IMR-90 (cell line): ENCODE measurements around the gene PPP1R2. TPM values are rescaled to one million over a fixed set of nuclear protein-coding genes. Genes with fewer than 3 reads are reported as not detected.

Experiments used
- ATAC-seq: fragments of 200-7000 bp; cut with Tn5 transposase; 2 replicates; pipeline ENCODE4 v1.9.1; 2020; ENCODE audit warnings: low read depth, mild to moderate bottlenecking, moderate library complexity
- BruUV-seq: library from RNA; stranded (reverse); fragments of 400-500 nt; replicated peaks from 2 replicates; lab custom pipeline; 2021; lab: Mats Ljungman, UMichigan
- CTCF ChIA-PET: fragments of 300-600 bp; formaldehyde crosslinking; extraction: SDS; loops from one replicate; lab custom pipeline; 2021; ENCODE audit warnings: antibody characterized with exemption; lab: Yijun Ruan, JAX
- POLR2A ChIA-PET: fragments of 300-600 bp; sonication (Branson Sonifier 250); formaldehyde crosslinking; loops from one replicate; lab custom pipeline; 2022; ENCODE audit warnings: antibody characterized with exemption; ENCODE audit not compliant: unreplicated experiment; lab: Charles Lee
- DNase-seq: peaks from one replicate; pipeline ENCODE4 v3.0.0; 2013
- H2AFZ ChIP-seq: replicated peaks from 2 replicates; pipeline ENCODE3; 2013; ENCODE audit warnings: low read length, mild to moderate bottlenecking; ENCODE audit not compliant: poor library complexity
- H2AK5ac ChIP-seq: 2 replicates; pipeline ENCODE4 v1.6.1; 2013; ENCODE audit warnings: low read depth, low read length, inconsistent platforms
- H2AK9ac ChIP-seq: replicated peaks from 2 replicates; pipeline ENCODE3; 2013; ENCODE audit warnings: mild to moderate bottlenecking, low read depth, low read length, moderate library complexity; ENCODE audit not compliant: poor library complexity
- H2BK120ac ChIP-seq: 2 replicates; pipeline ENCODE4 v1.6.1; 2013; ENCODE audit warnings: low read depth, low read length, inconsistent platforms
- H2BK15ac ChIP-seq: 3 replicates; pipeline ENCODE4 v1.6.1; 2013; ENCODE audit warnings: low read depth, low read length, inconsistent platforms
- H2BK20ac ChIP-seq: 2 replicates; pipeline ENCODE4 v1.6.1; 2013; ENCODE audit warnings: low read depth, mild to moderate bottlenecking, inconsistent platforms, low read length, moderate library complexity
- H2BK5ac ChIP-seq: 2 replicates; pipeline ENCODE4 v1.6.1; 2013; ENCODE audit warnings: mild to moderate bottlenecking, low read depth, low read length, inconsistent platforms; ENCODE audit not compliant: poor library complexity, severe bottlenecking
- H3K14ac ChIP-seq: replicated peaks from 2 replicates; pipeline ENCODE4 v1.6.1; 2013; ENCODE audit warnings: low read depth, low read length, inconsistent platforms
- H3K18ac ChIP-seq: 2 replicates; pipeline ENCODE4 v1.6.1; 2013; ENCODE audit warnings: low read depth, low read length, control low read depth
- H3K23ac ChIP-seq: 2 replicates; pipeline ENCODE4 v1.6.1; 2013; ENCODE audit warnings: low read depth, low read length, inconsistent platforms
- H3K27ac ChIP-seq: 2 replicates; pipeline ENCODE4 v1.5.1; 2013; ENCODE audit warnings: mild to moderate bottlenecking, control low read depth, low read length; ENCODE audit not compliant: insufficient read depth
- H3K27me3 ChIP-seq: 2 replicates; pipeline ENCODE4 v1.6.1; 2013; ENCODE audit warnings: low read length; ENCODE audit not compliant: control insufficient read depth, insufficient read depth
- H3K36me3 ChIP-seq: 2 replicates; pipeline ENCODE4 v1.6.1; 2013; ENCODE audit warnings: low read length, mixed read lengths; ENCODE audit not compliant: control insufficient read depth, insufficient read depth
- H3K4ac ChIP-seq: 2 replicates; pipeline ENCODE4 v1.6.1; 2013; ENCODE audit warnings: low read depth, low read length, inconsistent platforms
- H3K4me1 ChIP-seq: 2 replicates; pipeline ENCODE4 v1.6.1; 2013; ENCODE audit warnings: low read length, mixed read lengths; ENCODE audit not compliant: control insufficient read depth, insufficient read depth
- H3K4me2 ChIP-seq: 2 replicates; pipeline ENCODE4 v1.6.1; 2013; ENCODE audit warnings: low read depth, mild to moderate bottlenecking, control low read depth, low read length, moderate library complexity
- H3K4me3 ChIP-seq: 2 replicates; pipeline ENCODE4 v1.5.1; 2013; ENCODE audit warnings: low read depth, mild to moderate bottlenecking, control low read depth, low read length, moderate library complexity; ENCODE audit not compliant: insufficient read depth
- H3K56ac ChIP-seq: 2 replicates; pipeline ENCODE4 v1.6.1; 2013; ENCODE audit warnings: low read length, inconsistent platforms; ENCODE audit not compliant: insufficient read depth; ENCODE audit errors: extremely low read depth
- H3K79me1 ChIP-seq, 2 experiments: 2 replicates each; pipeline ENCODE4 v1.6.1; 2013; ENCODE audit warnings: low read length in 2 of 2, inconsistent platforms in 1 of 2, low read depth in 1 of 2
- H3K9ac ChIP-seq: 2 replicates; pipeline ENCODE4 v1.6.1; 2013; ENCODE audit warnings: low read depth, low read length, control low read depth
- H3K9me1 ChIP-seq: 2 replicates; pipeline ENCODE4 v1.6.1; 2013; ENCODE audit warnings: low read length, inconsistent platforms; ENCODE audit not compliant: insufficient read depth
- H3K9me3 ChIP-seq: 2 replicates; pipeline ENCODE4 v1.6.1; 2013; ENCODE audit warnings: low read length; ENCODE audit not compliant: control insufficient read depth, insufficient read depth
- H4K20me1 ChIP-seq: 2 replicates; pipeline ENCODE4 v1.6.1; 2013; ENCODE audit warnings: low read length, inconsistent platforms; ENCODE audit not compliant: insufficient read depth
- H4K5ac ChIP-seq: 2 replicates; pipeline ENCODE4 v1.6.1; 2013; ENCODE audit warnings: mild to moderate bottlenecking, low read depth, low read length, control low read depth
- H4K8ac ChIP-seq, 2 experiments: 2 replicates each; pipeline ENCODE4 v1.6.1; 2013; ENCODE audit warnings: low read depth in 2 of 2, low read length in 2 of 2, control low read depth in 1 of 2, inconsistent platforms in 1 of 2
- H4K91ac ChIP-seq: 2 replicates; pipeline ENCODE4 v1.6.1; 2013; ENCODE audit warnings: low read depth, low read length, inconsistent platforms; ENCODE audit not compliant: insufficient read depth
- BHLHE40 ChIP-seq: fragments of 150-350 bp; IDR thresholded peaks from 2 replicates; pipeline ENCODE4 v1.6.1; 2016; ENCODE audit warnings: mild to moderate bottlenecking, low read depth, low read length
- CEBPB ChIP-seq: IDR thresholded peaks from 2 replicates; pipeline ENCODE4 v1.6.1; 2012; ENCODE audit warnings: low read depth, low read length, improper control_type of control experiment
- CHD1 ChIP-seq: IDR thresholded peaks from 2 replicates; pipeline ENCODE4 v1.6.1; 2012; ENCODE audit warnings: low read depth, low read length, improper control_type of control experiment
- ELK1 ChIP-seq: fragments of 150-350 bp; IDR thresholded peaks from 2 replicates; pipeline ENCODE4 v1.6.1; 2016; ENCODE audit warnings: low read depth, mild to moderate bottlenecking, low read length, moderate library complexity, borderline replicate concordance
- MAFK ChIP-seq: IDR thresholded peaks from 2 replicates; pipeline ENCODE4 v1.6.1; 2012; ENCODE audit warnings: low read depth, low read length, improper control_type of control experiment
- MAZ ChIP-seq: IDR thresholded peaks from 2 replicates; pipeline ENCODE4 v1.6.1; 2012; ENCODE audit warnings: low read depth, mild to moderate bottlenecking, low read length, improper control_type of control experiment, moderate library complexity, borderline replicate concordance
- MXI1 ChIP-seq: IDR thresholded peaks from 2 replicates; pipeline ENCODE4 v1.6.1; 2012; ENCODE audit warnings: low read depth, mild to moderate bottlenecking, low read length, moderate library complexity, borderline replicate concordance
- NFE2L2 ChIP-seq: fragments of 150-350 bp; IDR thresholded peaks from 2 replicates; pipeline ENCODE4 v1.6.1; 2016; ENCODE audit warnings: low read depth, mild to moderate bottlenecking, low read length
- POLR2A ChIP-seq: IDR thresholded peaks from 2 replicates; pipeline ENCODE4 v1.6.1; 2012; ENCODE audit warnings: mild to moderate bottlenecking, low read depth, low read length
- RAD21 ChIP-seq: IDR thresholded peaks from 2 replicates; pipeline ENCODE4 v1.6.1; 2012; ENCODE audit warnings: low read length, improper control_type of control experiment
- RCOR1 ChIP-seq: IDR thresholded peaks from 2 replicates; pipeline ENCODE4 v1.6.1; 2012; ENCODE audit warnings: mild to moderate bottlenecking, low read length, improper control_type of control experiment; ENCODE audit not compliant: insufficient replicate concordance
- RFX5 ChIP-seq: IDR thresholded peaks from 2 replicates; pipeline ENCODE4 v1.8.0; 2012; ENCODE audit warnings: low read depth, mild to moderate bottlenecking, low read length, moderate library complexity
- SMC3 ChIP-seq: fragments of 150-350 bp; IDR thresholded peaks from 2 replicates; pipeline ENCODE4 v1.6.1; 2016; ENCODE audit warnings: low read depth, mild to moderate bottlenecking, antibody characterized with exemption, low read length, moderate library complexity
- USF2 ChIP-seq: fragments of 150-350 bp; IDR thresholded peaks from 2 replicates; pipeline ENCODE4 v1.6.1; 2017; ENCODE audit warnings: mild to moderate bottlenecking, antibody characterized with exemption, low read length, low read depth
- WGBS, 2 experiments: methylation state at CpG; one replicate each; pipeline versions ENCODE4 v1.1.5 to v1.1.7; 2013; ENCODE audit warnings: missing lambda C conversion rate in 2 of 2; ENCODE audit not compliant: insufficient read length in 1 of 2; ENCODE audit errors: extremely low coverage in 2 of 2; 5-methylcytosine and 5-hydroxymethylcytosine counted together
- dilution Hi-C: fragments of 300-500 bp; cut with HindIII; formaldehyde crosslinking; loops from one replicate; pipeline ENCODE4 v1.14.3; 2018; ENCODE audit warnings: low sequenced_read_pairs; ENCODE audit not compliant: unreplicated experiment
- in situ Hi-C: fragments of 300-500 bp; cut with MboI; formaldehyde crosslinking; loops from 3 replicates; pipeline ENCODE4 v1.14.3; 2019; ENCODE audit warnings: low sequenced_read_pairs, inconsistent platforms, mixed read lengths
- intact Hi-C: fragments of 100-400 bp; cut with micrococcal nuclease; formaldehyde crosslinking; loops from 2 replicates; pipeline ENCODE4 v1.10.0; 2022
- polyA plus RNA-seq, 3 experiments: library from polyadenylated mRNA; depleted of rRNA; stranded (reverse); fragments of >200 nt; gene quantifications; 2 replicates each; pipeline ENCODE4 v1.2.3, GENCODE V29; 2012; ENCODE audit warnings: low replicate concordance in 1 of 3
- total RNA-seq: library from RNA; depleted of rRNA; stranded (reverse); fragments of >200 nt; gene quantifications from 2 replicates; pipeline ENCODE4 v1.2.3, GENCODE V29; 2012
- TF ChIP-seq, protein P1 (sequence below): conservative IDR thresholded peaks from 2 replicates; pipeline ENCODE4 v1.5.1; 2012; ENCODE audit warnings: mild to moderate bottlenecking, low read depth, low read length, improper control_type of control experiment

PPP1R2 gene
- total and polyA plus RNA-seq, 2 of the 4 experiments (the other 2 are of a cell fraction): 9.2 to 36.0 TPM

DNA sequence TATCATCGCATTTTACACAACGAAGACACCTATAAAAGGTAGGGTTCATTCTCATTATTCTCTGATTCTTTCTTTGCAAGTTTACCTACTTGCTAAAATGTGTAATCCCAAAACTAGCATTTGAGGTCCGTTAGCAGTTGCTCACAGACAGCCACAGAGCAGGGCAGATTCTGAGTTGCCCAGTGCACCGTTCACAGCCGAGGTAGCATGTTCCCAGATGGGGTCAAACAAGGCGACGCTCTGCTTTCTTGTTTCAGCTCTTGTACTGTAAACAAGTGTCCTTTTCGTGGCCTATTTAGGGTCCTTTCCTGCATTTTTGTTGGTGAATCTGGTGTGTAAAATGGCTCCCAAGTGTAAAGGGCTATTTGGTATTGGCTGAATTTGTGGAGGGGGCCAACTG is 3.1 kb downstream of the PPP1R2 start:
- no peak overlapping the region for H4K91ac ChIP-seq
- TF ChIP-seq CEBPB: no peak
- no peak for TF ChIP-seq USF2
- TF ChIP-seq MXI1: no peak
- no peak for TF ChIP-seq RFX5
- TF ChIP-seq SMC3: no peak
- no peak for TF ChIP-seq POLR2A
- TF ChIP-seq RCOR1: no peak
- TF ChIP-seq RAD21: no peak
- TF ChIP-seq MAZ: no peak
- no peak for TF ChIP-seq ELK1
- TF ChIP-seq NFE2L2: no peak
- TF ChIP-seq, protein P1, sequence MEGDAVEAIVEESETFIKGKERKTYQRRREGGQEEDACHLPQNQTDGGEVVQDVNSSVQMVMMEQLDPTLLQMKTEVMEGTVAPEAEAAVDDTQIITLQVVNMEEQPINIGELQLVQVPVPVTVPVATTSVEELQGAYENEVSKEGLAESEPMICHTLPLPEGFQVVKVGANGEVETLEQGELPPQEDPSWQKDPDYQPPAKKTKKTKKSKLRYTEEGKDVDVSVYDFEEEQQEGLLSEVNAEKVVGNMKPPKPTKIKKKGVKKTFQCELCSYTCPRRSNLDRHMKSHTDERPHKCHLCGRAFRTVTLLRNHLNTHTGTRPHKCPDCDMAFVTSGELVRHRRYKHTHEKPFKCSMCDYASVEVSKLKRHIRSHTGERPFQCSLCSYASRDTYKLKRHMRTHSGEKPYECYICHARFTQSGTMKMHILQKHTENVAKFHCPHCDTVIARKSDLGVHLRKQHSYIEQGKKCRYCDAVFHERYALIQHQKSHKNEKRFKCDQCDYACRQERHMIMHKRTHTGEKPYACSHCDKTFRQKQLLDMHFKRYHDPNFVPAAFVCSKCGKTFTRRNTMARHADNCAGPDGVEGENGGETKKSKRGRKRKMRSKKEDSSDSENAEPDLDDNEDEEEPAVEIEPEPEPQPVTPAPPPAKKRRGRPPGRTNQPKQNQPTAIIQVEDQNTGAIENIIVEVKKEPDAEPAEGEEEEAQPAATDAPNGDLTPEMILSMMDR: no peak
- TF ChIP-seq BHLHE40: no peak
- TF ChIP-seq MAFK: no peak
- TF ChIP-seq CHD1: no peak
- no peak for ATAC-seq
- H2BK20ac ChIP-seq: no peak overlapping the region
- in situ Hi-C loops (no loop called here), intact Hi-C loops (no loop called here), dilution Hi-C loops (no loop called here)
- H4K5ac ChIP-seq: no peak overlapping the region
- no peak for DNase-seq
- peaks cover 23 to 55% of the 10 kb centered on the region in 2 experiments for H3K79me1 ChIP-seq
- H3K4me1 ChIP-seq: peaks cover 2% of the 10 kb centered on the region; the same call in 1 of the 2 replicates
- H4K8ac ChIP-seq: no peak overlapping the region
- H2AK9ac ChIP-seq: peak overlapping the region; percentile 31
- no peak overlapping the region for H2AFZ ChIP-seq
- H2AK5ac ChIP-seq: no peak overlapping the region
- no peak overlapping the region for H3K4ac ChIP-seq
- no peak overlapping the region for H2BK120ac ChIP-seq
- H3K27me3 ChIP-seq: peaks cover 4% of the 10 kb centered on the region; the same call in 1 of the 2 replicates
- H3K4me3 ChIP-seq: no peak overlapping the region
- H3K56ac ChIP-seq: no peak overlapping the region
- no peak overlapping the region for H3K9ac ChIP-seq
- no peak overlapping the region for H3K14ac ChIP-seq
- no peak overlapping the region for H2BK5ac ChIP-seq
- no peak overlapping the region for H3K18ac ChIP-seq
- H3K9me1 ChIP-seq: peaks cover 10% of the 10 kb centered on the region
- no peak overlapping the region for H3K4me2 ChIP-seq
- no peaks in the 10 kb centered on the region for H3K9me3 ChIP-seq
- BruUV-seq: no TSS peak
- ChIA-PET POLR2A (no interaction called here), CTCF (no interaction called here)
- H2BK15ac ChIP-seq: no peak overlapping the region
- 89% methylated on average over 5 of the region's 8 CpGs; no CpG with 5 or more reads in 1 of the 2 experiments for WGBS, 2 experiments
- H3K27ac ChIP-seq: no peak overlapping the region
- H3K23ac ChIP-seq: peak overlapping the region; percentile 20; the same call in 1 of the 2 replicates
- peaks cover 42% of the 10 kb centered on the region for H4K20me1 ChIP-seq
- 0 out of 2 replicates have a peak, but pooled peaks cover 1% of the 10 kb centered on the region for H3K36me3 ChIP-seq
